Ishikawa (cell line): ENCODE results near the gene PPP1R16B.

Source experiments
- CEBPB ChIP-seq: IDR thresholded peaks from 2 replicates; pipeline ENCODE4 v1.6.1; 2012
- CREB1 ChIP-seq: IDR thresholded peaks from 2 replicates; pipeline ENCODE4 v1.6.1; 2012; ENCODE audit warnings: low read depth
- EGR1 ChIP-seq: IDR thresholded peaks from 2 replicates; pipeline ENCODE4 v1.6.1; 2012
- EP300 ChIP-seq: IDR thresholded peaks from 2 replicates; pipeline ENCODE4 v1.6.1; 2012; ENCODE audit warnings: borderline replicate concordance
- FOXM1 ChIP-seq: IDR thresholded peaks from 2 replicates; pipeline ENCODE4 v1.6.1; 2012; ENCODE audit warnings: low read depth, borderline replicate concordance
- MAX ChIP-seq: IDR thresholded peaks from 2 replicates; pipeline ENCODE4 v1.6.1; 2012
- NFIC ChIP-seq: IDR thresholded peaks from 2 replicates; pipeline ENCODE4 v1.6.1; 2012
- RAD21 ChIP-seq: IDR thresholded peaks from 2 replicates; pipeline ENCODE4 v1.6.1; 2012; ENCODE audit warnings: low read depth
- REST ChIP-seq: IDR thresholded peaks from 2 replicates; pipeline ENCODE4 v1.6.1; 2012; ENCODE audit warnings: low read depth, mild to moderate bottlenecking
- TAF1 ChIP-seq: IDR thresholded peaks from 2 replicates; pipeline ENCODE4 v1.6.1; 2012; ENCODE audit warnings: low read depth, mild to moderate bottlenecking
- TCF12 ChIP-seq: IDR thresholded peaks from 2 replicates; pipeline ENCODE4 v1.6.1; 2012; ENCODE audit warnings: low read depth
- TEAD4 ChIP-seq: IDR thresholded peaks from 2 replicates; pipeline ENCODE4 v1.6.1; 2012
- USF1 ChIP-seq: IDR thresholded peaks from 2 replicates; pipeline ENCODE4 v1.6.1; 2012
- YY1 ChIP-seq: IDR thresholded peaks from 2 replicates; pipeline ENCODE4 v1.6.1; 2012; ENCODE audit warnings: low read depth
- ZBTB7A ChIP-seq: IDR thresholded peaks from 2 replicates; pipeline ENCODE4 v1.6.1; 2012; ENCODE audit warnings: low read depth

PPP1R16B gene

GRCh38 chr20:38770546-38770945 is 35.0 kb upstream of the PPP1R16B start:
- TF ChIP-seq USF1 (no peak), FOXM1 (no peak), NFIC (no peak), CREB1 (no peak), YY1 (no peak), TAF1 (no peak), EGR1 (no peak), MAX (no peak), REST (no peak), CEBPB (no peak), ZBTB7A (no peak), RAD21 (no peak), TEAD4 (no peak)

- TF ChIP-seq MAX (no peak), CREB1 (no peak), TEAD4 (no peak), FOXM1 (no peak), TAF1 (no peak), REST (no peak), USF1 (no peak), ZBTB7A (no peak), EGR1 (no peak)
Measured at GRCh38 chr20:38770970-38771369, 34.5 kb upstream of the PPP1R16B start.

- no peak for TF ChIP-seq TEAD4
- no peak for TF ChIP-seq ZBTB7A
- TF ChIP-seq EGR1: no peak
- no peak for TF ChIP-seq CREB1
- no peak for TF ChIP-seq MAX
- TF ChIP-seq TAF1: no peak
- no peak for TF ChIP-seq USF1
- no peak for TF ChIP-seq EP300
- no peak for TF ChIP-seq FOXM1
- no peak for TF ChIP-seq RAD21
- TF ChIP-seq REST: no peak
- no peak for TF ChIP-seq YY1
- TF ChIP-seq TCF12: no peak
- no peak for TF ChIP-seq NFIC
- no peak for TF ChIP-seq CEBPB
Measured at GRCh38 chr20:38771621-38772020, 33.9 kb upstream of the PPP1R16B start.

GRCh38 chr20:38774167-38774566 is 31.3 kb upstream of the PPP1R16B start:
- no peak for TF ChIP-seq CREB1
- no peak for TF ChIP-seq ZBTB7A
- TF ChIP-seq CEBPB: no peak
- no peak for TF ChIP-seq TEAD4
- no peak for TF ChIP-seq NFIC
- no peak for TF ChIP-seq MAX
- TF ChIP-seq TAF1: no peak
- no peak for TF ChIP-seq USF1
- no peak for TF ChIP-seq REST
- TF ChIP-seq EGR1: no peak
- TF ChIP-seq EP300: no peak
- TF ChIP-seq RAD21: no peak
- TF ChIP-seq TCF12: no peak
- TF ChIP-seq FOXM1: no peak
- no peak for TF ChIP-seq YY1
